ENCODE results near the gene LMNTD2.

LMNTD2 gene

DNA sequence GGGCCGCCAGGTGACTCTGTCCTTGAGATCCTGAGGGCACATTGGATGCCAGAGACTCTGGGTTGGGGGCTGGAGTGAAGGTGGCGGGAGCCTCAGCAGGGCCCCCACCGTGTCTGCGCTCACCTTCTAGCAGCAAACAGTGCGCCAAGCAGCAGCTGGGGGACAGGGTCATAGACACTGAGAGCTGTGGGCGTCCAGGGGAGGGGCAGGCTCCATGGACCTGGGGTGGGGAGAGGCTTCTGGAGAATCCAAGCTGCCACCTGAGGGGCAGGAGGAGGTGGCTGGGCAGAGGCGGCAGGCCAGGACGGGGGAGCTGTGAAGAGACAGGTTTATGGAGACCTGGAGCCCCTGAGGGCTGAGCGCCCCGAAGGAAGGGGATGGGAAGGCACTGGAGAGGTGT, 23.7 kb upstream of the LMNTD2 start:
- no peak overlapping the region for H3K4me2 ChIP-seq (ENCODE audit: low read length)
- H3K9ac ChIP-seq (ENCODE audit: low read depth, low read length): no peak overlapping the region
- peaks cover 21% of the 10 kb centered on the region for H3K4me1 ChIP-seq (ENCODE audit: control insufficient read depth, insufficient read depth, low read length)
- peaks cover 34% of the 10 kb centered on the region for H3K36me3 ChIP-seq (ENCODE audit: insufficient read depth, low read length)
- H3K9me3 ChIP-seq (replicated peaks; ENCODE audit: low read length): no peaks in the 10 kb centered on the region
- H3K4me3 ChIP-seq (ENCODE audit: low read length): no peak overlapping the region
- H3K27me3 ChIP-seq (ENCODE audit: control insufficient read depth, insufficient read depth, low read length): no peaks in the 10 kb centered on the region

GRCh38 chr11:581752-582151, 21.2 kb upstream of the LMNTD2 start:
- H3K36me3 ChIP-seq (ENCODE audit: insufficient read depth, low read length): peaks cover 15% of the 10 kb centered on the region
- H3K27me3 ChIP-seq (ENCODE audit: control insufficient read depth, insufficient read depth, low read length): no peaks in the 10 kb centered on the region
- no peak overlapping the region for H3K4me3 ChIP-seq (ENCODE audit: low read length)
- no peak overlapping the region for H3K4me2 ChIP-seq (ENCODE audit: low read length)
- H3K9ac ChIP-seq (ENCODE audit: low read depth, low read length): no peak overlapping the region
- no peaks in the 10 kb centered on the region for H3K9me3 ChIP-seq (replicated peaks; ENCODE audit: low read length)
- peaks cover 26% of the 10 kb centered on the region for H3K4me1 ChIP-seq (ENCODE audit: control insufficient read depth, insufficient read depth, low read length)

GRCh38 chr11:581342-581741, 20.8 kb upstream of the LMNTD2 start:
- Histone ChIP-seq H3K4me3 (ENCODE audit: low read length) (no peak overlapping the region), H3K27me3 (ENCODE audit: control insufficient read depth, insufficient read depth, low read length) (no peaks in the 10 kb centered on the region), H3K4me1 (ENCODE audit: control insufficient read depth, insufficient read depth, low read length) (peaks cover 26% of the 10 kb centered on the region), H3K9me3 (replicated peaks; ENCODE audit: low read length) (no peaks in the 10 kb centered on the region), H3K36me3 (ENCODE audit: insufficient read depth, low read length) (peaks cover 12% of the 10 kb centered on the region), H3K9ac (ENCODE audit: low read depth, low read length) (no peak overlapping the region), H3K4me2 (ENCODE audit: low read length) (no peak overlapping the region)

- H3K27me3 ChIP-seq (ENCODE audit: control insufficient read depth, insufficient read depth, low read length): no peaks in the 10 kb centered on the region
- H3K4me1 ChIP-seq (ENCODE audit: control insufficient read depth, insufficient read depth, low read length): peaks cover 31% of the 10 kb centered on the region
- no peaks in the 10 kb centered on the region for H3K9me3 ChIP-seq (replicated peaks; ENCODE audit: low read length)
- no peak overlapping the region for H3K4me3 ChIP-seq (ENCODE audit: low read length)
- H3K36me3 ChIP-seq (ENCODE audit: insufficient read depth, low read length): peaks cover 10% of the 10 kb centered on the region
- peak overlapping the region; percentile 32 for H3K4me2 ChIP-seq (ENCODE audit: low read length)
- H3K9ac ChIP-seq (ENCODE audit: low read depth, low read length): no peak overlapping the region
Measured at GRCh38 chr11:579830-580601, 19.5 kb upstream of the LMNTD2 start.

DNA sequence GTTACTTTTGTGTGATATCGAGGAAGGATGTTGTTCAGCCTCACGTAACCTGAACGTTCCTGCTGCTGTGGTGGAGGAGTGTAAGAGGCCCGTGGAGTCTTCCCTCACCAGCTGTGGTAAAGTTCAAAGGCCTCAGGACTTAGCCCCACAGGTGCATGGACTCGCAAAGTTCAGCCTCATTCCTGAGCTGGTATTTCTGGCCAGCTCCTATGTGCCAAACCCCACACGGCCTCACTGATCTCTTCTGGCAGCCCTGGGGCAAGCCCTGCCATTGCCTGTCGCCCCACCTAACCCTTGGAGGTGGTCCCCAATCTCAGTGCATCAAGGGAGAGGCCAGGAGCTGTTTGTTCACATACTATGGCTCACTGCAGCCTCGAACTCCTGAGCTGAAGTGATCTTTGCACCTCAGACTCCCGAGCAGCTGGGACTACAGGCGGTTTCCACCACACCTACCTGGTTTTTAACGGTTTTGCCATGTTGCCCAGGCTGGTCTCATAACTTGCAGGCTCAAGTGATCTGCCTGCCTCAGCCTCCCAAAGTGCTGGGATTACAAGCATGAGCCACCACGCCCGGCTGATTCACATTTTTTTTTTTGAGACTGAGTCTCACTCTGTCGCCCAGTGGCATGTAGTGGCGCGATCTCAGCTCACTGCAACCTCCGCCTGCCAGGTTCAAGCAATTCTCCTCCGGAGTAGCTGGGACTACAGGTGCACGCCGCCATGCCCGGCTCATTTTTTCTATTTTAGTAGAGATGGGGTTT, 17.9 kb upstream of the LMNTD2 start:
- Histone ChIP-seq H3K9ac (ENCODE audit: low read depth, low read length) (peak overlapping the region; percentile 98), H3K36me3 (ENCODE audit: insufficient read depth, low read length) (peaks cover 2% of the 10 kb centered on the region), H3K9me3 (replicated peaks; ENCODE audit: low read length) (no peaks in the 10 kb centered on the region), H3K27me3 (ENCODE audit: control insufficient read depth, insufficient read depth, low read length) (no peaks in the 10 kb centered on the region), H3K4me3 (ENCODE audit: low read length) (peak overlapping the region; percentile 90), H3K4me2 (ENCODE audit: low read length) (peak overlapping the region; percentile 89), H3K4me1 (ENCODE audit: control insufficient read depth, insufficient read depth, low read length) (peaks cover 34% of the 10 kb centered on the region)

DNA sequence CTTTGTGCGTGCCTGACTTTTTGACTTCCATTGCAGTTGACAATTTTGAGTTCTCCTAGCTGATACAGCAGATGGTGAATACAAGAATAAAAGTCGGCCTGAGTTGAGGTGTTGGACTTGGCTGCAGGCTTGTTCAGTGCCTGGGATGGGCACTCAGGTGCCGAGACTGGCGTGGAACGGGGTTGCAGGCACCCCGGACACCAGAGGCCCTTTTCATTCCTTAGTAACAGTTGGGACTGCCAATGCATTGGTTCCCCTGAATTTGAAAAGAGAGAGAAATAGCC, 17.0 kb upstream of the LMNTD2 start:
- H3K4me1 ChIP-seq (ENCODE audit: control insufficient read depth, insufficient read depth, low read length): peaks cover 34% of the 10 kb centered on the region
- H3K27me3 ChIP-seq (ENCODE audit: control insufficient read depth, insufficient read depth, low read length): no peaks in the 10 kb centered on the region
- no peaks in the 10 kb centered on the region for H3K9me3 ChIP-seq (replicated peaks; ENCODE audit: low read length)
- H3K4me3 ChIP-seq (ENCODE audit: low read length): peak overlapping the region; percentile 90
- H3K36me3 ChIP-seq (ENCODE audit: insufficient read depth, low read length): no peaks in the 10 kb centered on the region
- peak overlapping the region; percentile 98 for H3K9ac ChIP-seq (ENCODE audit: low read depth, low read length)
- H3K4me2 ChIP-seq (ENCODE audit: low read length): peak overlapping the region; percentile 89

- Histone ChIP-seq H3K4me3 (ENCODE audit: low read length) (peak overlapping the region; percentile 90), H3K4me1 (ENCODE audit: control insufficient read depth, insufficient read depth, low read length) (peaks cover 34% of the 10 kb centered on the region), H3K9ac (ENCODE audit: low read depth, low read length) (peak overlapping the region; percentile 98), H3K27me3 (ENCODE audit: control insufficient read depth, insufficient read depth, low read length) (no peaks in the 10 kb centered on the region), H3K9me3 (replicated peaks; ENCODE audit: low read length) (no peaks in the 10 kb centered on the region), H3K36me3 (ENCODE audit: insufficient read depth, low read length) (no peaks in the 10 kb centered on the region), H3K4me2 (ENCODE audit: low read length) (peak overlapping the region; percentile 89)
Measured at GRCh38 chr11:576811-577610, 16.5 kb upstream of the LMNTD2 start.

GRCh38 chr11:575996-576768, 15.6 kb upstream of the LMNTD2 start, which contains the start of gene PHRF1:
Gene PHRF1 (plus strand): TSS chr11:576470. CDS start chr11:581513, 5,043 bp downstream.
- Histone ChIP-seq H3K9ac (ENCODE audit: low read depth, low read length) (peak within 1 kb of the TSS; percentile 98), H3K4me3 (ENCODE audit: low read length) (peak within 1 kb of the TSS; percentile 90), H3K27me3 (ENCODE audit: control insufficient read depth, insufficient read depth, low read length) (no peaks in the 10 kb centered on the region), H3K9me3 (replicated peaks; ENCODE audit: low read length) (no peaks in the 10 kb centered on the region), H3K36me3 (ENCODE audit: insufficient read depth, low read length) (no peaks in the 10 kb centered on the region), H3K4me2 (ENCODE audit: low read length) (peak within 1 kb of the TSS; percentile 97), H3K4me1 (ENCODE audit: control insufficient read depth, insufficient read depth, low read length) (peaks cover 34% of the 10 kb centered on the region)

- Histone ChIP-seq H3K27me3 (ENCODE audit: control insufficient read depth, insufficient read depth, low read length) (no peaks in the 10 kb centered on the region), H3K36me3 (ENCODE audit: insufficient read depth, low read length) (no peaks in the 10 kb centered on the region), H3K9me3 (replicated peaks; ENCODE audit: low read length) (no peaks in the 10 kb centered on the region), H3K4me3 (ENCODE audit: low read length) (peak overlapping the region; percentile 79), H3K9ac (ENCODE audit: low read depth, low read length) (peak overlapping the region; percentile 72), H3K4me1 (ENCODE audit: control insufficient read depth, insufficient read depth, low read length) (peaks cover 34% of the 10 kb centered on the region), H3K4me2 (ENCODE audit: low read length) (peak overlapping the region; percentile 97)
Measured at GRCh38 chr11:575313-575995, 14.9 kb upstream of the LMNTD2 start.

DNA sequence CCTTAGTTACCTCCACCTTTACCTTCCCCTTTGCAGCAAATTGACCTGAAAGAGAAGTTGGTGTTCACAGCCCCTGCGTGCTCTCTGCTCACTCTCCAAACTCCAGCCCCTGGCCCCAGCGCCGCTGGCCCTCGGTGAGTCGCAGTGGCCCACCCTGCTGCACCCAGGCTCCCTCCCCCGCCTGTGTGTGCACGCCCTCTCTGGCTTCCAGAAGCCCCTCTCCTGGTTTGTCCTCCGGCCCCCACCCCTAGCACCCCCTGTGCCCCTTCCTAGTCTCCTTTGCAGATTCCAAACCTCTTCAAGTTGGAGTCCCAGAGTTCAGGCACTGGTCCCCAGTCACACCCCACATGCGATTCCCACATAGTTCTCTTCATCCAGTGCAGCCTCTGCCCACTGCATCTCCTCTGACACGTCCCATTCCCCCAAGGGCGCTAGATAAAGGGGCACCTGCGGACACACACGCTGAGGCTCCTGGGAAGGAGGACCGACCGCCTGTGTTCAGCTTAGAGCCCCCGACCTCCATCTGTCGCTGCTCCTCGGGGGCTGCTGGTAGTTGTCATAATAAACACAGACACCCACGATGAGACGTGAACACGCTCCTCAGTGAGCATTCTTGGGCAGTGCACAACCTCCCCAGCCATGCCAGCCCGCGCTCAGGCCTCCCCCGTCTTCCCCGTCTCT, 14.2 kb upstream of the LMNTD2 start:
- Histone ChIP-seq H3K4me3 (ENCODE audit: low read length) (peak overlapping the region; percentile 79), H3K4me2 (ENCODE audit: low read length) (peak overlapping the region; percentile 97), H3K9me3 (replicated peaks; ENCODE audit: low read length) (no peaks in the 10 kb centered on the region), H3K36me3 (ENCODE audit: insufficient read depth, low read length) (no peaks in the 10 kb centered on the region), H3K4me1 (ENCODE audit: control insufficient read depth, insufficient read depth, low read length) (peaks cover 32% of the 10 kb centered on the region), H3K27me3 (ENCODE audit: control insufficient read depth, insufficient read depth, low read length) (no peaks in the 10 kb centered on the region), H3K9ac (ENCODE audit: low read depth, low read length) (peak overlapping the region; percentile 72)

Measured in skeletal muscle satellite cell (primary cell).